PC-9 (cell line): ENCODE data around the gene CIDEA. TPM values are rescaled to one million over a fixed set of nuclear protein-coding genes. Genes with fewer than 3 reads are reported as not detected.

Experiments
- BruUV-seq: library from RNA; stranded (reverse); fragments of 400-500 nt; replicated peaks from 2 replicates; lab custom pipeline; 2021; lab: Mats Ljungman, UMichigan
- CTCF ChIA-PET: fragments of 300-600 bp; sonication (Branson Sonifier 250); formaldehyde crosslinking; loops from one replicate; lab custom pipeline; 2022; ENCODE audit warnings: antibody characterized with exemption; lab: Charles Lee
- POLR2A ChIA-PET: fragments of 300-600 bp; sonication (Branson Sonifier 250); formaldehyde crosslinking; loops from one replicate; lab custom pipeline; 2022; ENCODE audit warnings: antibody characterized with exemption; ENCODE audit not compliant: unreplicated experiment; lab: Charles Lee
- DNase-seq, 2 experiments: peaks; one replicate each; pipeline versions ENCODE4 v3.0.0 to v3.0.0-alpha.2; 2015 to 2022; ENCODE audit warnings: mixed read lengths in 1 of 2
- H2AFZ ChIP-seq: fragments of 200-600 bp; sonication (generic); 2 replicates; pipeline ENCODE4 v1.8.1; 2017; ENCODE audit warnings: antibody characterized with exemption
- H3F3A ChIP-seq: fragments of 200-600 bp; sonication (generic); 2 replicates; pipeline ENCODE4 v1.8.1; 2017; ENCODE audit warnings: antibody characterized with exemption, mild to moderate bottlenecking, low read depth; ENCODE audit not compliant: insufficient read depth
- H3K27ac ChIP-seq: fragments of 200-600 bp; sonication (generic); 2 replicates; pipeline ENCODE4 v1.6.1; 2016; ENCODE audit warnings: mixed run types
- H3K27me3 ChIP-seq: fragments of 200-600 bp; sonication (generic); 2 replicates; pipeline ENCODE4 v1.6.1; 2016; ENCODE audit warnings: low read depth, mixed run types; ENCODE audit not compliant: insufficient read depth
- H3K36me3 ChIP-seq: fragments of 200-600 bp; sonication (generic); 2 replicates; pipeline ENCODE4 v1.6.1; 2016; ENCODE audit warnings: low read depth, mixed run types
- H3K4me1 ChIP-seq: fragments of 200-600 bp; sonication (generic); replicated peaks from 2 replicates; pipeline ENCODE4 v1.6.1; 2016; ENCODE audit warnings: mixed run types; ENCODE audit not compliant: insufficient read depth
- H3K4me2 ChIP-seq: fragments of 200-600 bp; sonication (generic); 2 replicates; pipeline ENCODE4 v1.6.1; 2017; ENCODE audit warnings: mixed run types
- H3K4me3 ChIP-seq: fragments of 200-600 bp; sonication (generic); 2 replicates; pipeline ENCODE4 v1.6.1; 2016; ENCODE audit warnings: mixed run types
- H3K79me2 ChIP-seq: fragments of 200-600 bp; sonication (generic); 2 replicates; pipeline ENCODE4 v1.6.1; 2017; ENCODE audit warnings: low read depth, mixed run types
- H3K9me2 ChIP-seq: fragments of 200-600 bp; sonication (generic); 2 replicates; pipeline ENCODE4 v1.8.1; 2017; ENCODE audit warnings: mild to moderate bottlenecking; ENCODE audit not compliant: insufficient read depth
- H3K9me3 ChIP-seq: fragments of 200-600 bp; sonication (generic); 2 replicates; pipeline ENCODE4 v1.8.1; 2016; ENCODE audit warnings: low read depth; ENCODE audit not compliant: insufficient read depth
- H4K20me1 ChIP-seq: fragments of 200-600 bp; sonication (generic); 2 replicates; pipeline ENCODE4 v1.8.1; 2017; ENCODE audit not compliant: insufficient read depth
- CTCF ChIP-seq: fragments of 200-600 bp; sonication (generic); conservative IDR thresholded peaks from 2 replicates; pipeline ENCODE4 v1.6.1; 2017; ENCODE audit warnings: mixed run types, antibody characterized with exemption, mild to moderate bottlenecking, moderate library complexity
- EZH2 ChIP-seq: fragments of 200-600 bp; sonication (generic); IDR thresholded peaks from 2 replicates; pipeline ENCODE4 v1.8.0; 2017; ENCODE audit warnings: antibody characterized with exemption, low read depth
- intact Hi-C: fragments of 100-400 bp; cut with micrococcal nuclease; formaldehyde crosslinking; loops from one replicate; pipeline ENCODE4 v1.10.0; 2022; ENCODE audit not compliant: unreplicated experiment
- total RNA-seq: library from RNA; stranded (reverse); gene quantifications from 2 replicates; pipeline ENCODE4 v1.2.3, GENCODE V29; 2021

The CIDEA gene
- total RNA-seq, 1 experiment from 2014 or later = not detected

- Histone ChIP-seq H3K4me2 (no peak overlapping the region), H3K27me3 (no peaks in the 10 kb centered on the region), H2AFZ (no peak overlapping the region), H3K4me1 (no peaks in the 10 kb centered on the region), H3K27ac (no peak overlapping the region), H3K9me2 (no peaks in the 10 kb centered on the region), H3F3A (no peaks in the 10 kb centered on the region), H3K4me3 (no peak overlapping the region), H4K20me1 (no peaks in the 10 kb centered on the region), H3K79me2 (no peaks in the 10 kb centered on the region), H3K9me3 (no peaks in the 10 kb centered on the region), H3K36me3 (no peaks in the 10 kb centered on the region)
- DNase-seq = no peak
- BruUV-seq = no TSS peak
- TF ChIP-seq EZH2 = no peak
- no peak for TF ChIP-seq CTCF
- intact Hi-C loops = no loop called here
- CTCF ChIA-PET = no interaction called here
- POLR2A ChIA-PET = no interaction called here
These were observed 22.9 kb upstream of the CIDEA start for GRCh38 chr18:12231040-12231882.

GRCh38 chr18:12231986-12232385, 22.2 kb upstream of the CIDEA start:
- intact Hi-C loops = no loop called here

DNA sequence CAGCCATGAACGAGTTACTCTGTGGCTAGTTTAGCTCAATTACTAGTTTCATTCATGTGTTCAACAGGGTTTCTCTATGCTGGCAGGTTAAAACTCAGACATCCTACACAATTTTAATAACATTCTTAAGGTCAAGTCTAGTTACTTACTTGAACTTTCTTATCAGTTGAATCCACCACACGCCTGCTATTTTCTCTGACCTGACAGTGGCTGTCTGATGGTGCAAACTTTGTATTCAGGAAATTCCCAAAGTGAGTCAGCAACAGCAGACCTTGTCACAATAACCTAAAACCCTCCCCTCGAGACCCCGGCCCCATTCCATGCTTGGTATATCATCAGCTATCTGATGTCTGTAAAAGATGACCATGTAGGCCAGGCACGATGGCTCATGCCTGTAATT, 20.8 kb upstream of the CIDEA start:
- DNase-seq = no peak
- BruUV-seq = no TSS peak
- Histone ChIP-seq H4K20me1 (no peaks in the 10 kb centered on the region), H3K9me2 (no peaks in the 10 kb centered on the region), H3K36me3 (no peaks in the 10 kb centered on the region), H3K9me3 (no peaks in the 10 kb centered on the region), H2AFZ (no peak overlapping the region), H3K27me3 (no peaks in the 10 kb centered on the region), H3K4me2 (no peak overlapping the region), H3K4me1 (0 out of 2 replicates have a peak, but pooled peaks cover under 1% of the 10 kb centered on the region), H3K27ac (no peak overlapping the region), H3K79me2 (no peaks in the 10 kb centered on the region), H3K4me3 (no peak overlapping the region), H3F3A (no peaks in the 10 kb centered on the region)
- CTCF ChIA-PET = no interaction called here
- intact Hi-C loops = no loop called here
- POLR2A ChIA-PET = no interaction called here
- no peak for TF ChIP-seq CTCF
- no peak for TF ChIP-seq EZH2

More at GRCh38 chr18:12231986-12232385, 22.2 kb upstream of the CIDEA start:
- H3F3A ChIP-seq = no peaks in the 10 kb centered on the region
- no peaks in the 10 kb centered on the region for H3K9me3 ChIP-seq
- H2AFZ ChIP-seq = no peak overlapping the region
- H3K79me2 ChIP-seq = no peaks in the 10 kb centered on the region
- TF ChIP-seq CTCF = no peak
- TF ChIP-seq EZH2 = no peak
- H3K36me3 ChIP-seq = no peaks in the 10 kb centered on the region
- CTCF ChIA-PET = no interaction called here
- no peak overlapping the region for H3K4me2 ChIP-seq
- POLR2A ChIA-PET = no interaction called here
- no peaks in the 10 kb centered on the region for H3K4me1 ChIP-seq
- no peak overlapping the region for H3K27ac ChIP-seq
- no peak overlapping the region for H3K4me3 ChIP-seq
- no peaks in the 10 kb centered on the region for H3K27me3 ChIP-seq
- no peak for DNase-seq
- no peaks in the 10 kb centered on the region for H3K9me2 ChIP-seq
- no TSS peak for BruUV-seq
- H4K20me1 ChIP-seq = no peaks in the 10 kb centered on the region
